HEK293T (cell line): Measurements from ENCODE around the gene ZFYVE26.
"Not testable (repeated sequence)": the region's sequence is repeated elsewhere in the genome, so short reads cannot be mapped to it uniquely, and the experiment has no call there.

Experiments
- CTCF ChIA-PET: fragments of 350-600 bp; formaldehyde crosslinking; extraction: SDS; loops from one replicate; lab custom pipeline; 2021; ENCODE audit warnings: antibody characterized with exemption, inconsistent platforms; lab: Yijun Ruan, JAX
- POLR2A ChIA-PET: fragments of 350-600 bp; formaldehyde crosslinking; extraction: SDS; loops from one replicate; lab custom pipeline; 2020; ENCODE audit warnings: antibody characterized with exemption, inconsistent platforms; lab: Yijun Ruan, JAX
- DNase-seq: peaks from one replicate; pipeline ENCODE4 v3.0.0; 2012; ENCODE audit warnings: mixed read lengths; ENCODE audit errors: extremely low spot score
- ARNT ChIP-seq: fragments of 450-650 bp; IDR thresholded peaks from 2 replicates; pipeline ENCODE4 v1.6.1; 2017; ENCODE audit warnings: mild to moderate bottlenecking
- BHLHE40 ChIP-seq: fragments of 450-650 bp; IDR thresholded peaks from 2 replicates; pipeline ENCODE4 v1.6.1; 2016; ENCODE audit warnings: mild to moderate bottlenecking, moderate library complexity, borderline replicate concordance
- CTBP1 ChIP-seq: fragments of 450-650 bp; IDR thresholded peaks from 2 replicates; pipeline ENCODE4 v1.6.1; 2016; ENCODE audit warnings: borderline replicate concordance
- ELF4 ChIP-seq: fragments of 450-650 bp; IDR thresholded peaks from 2 replicates; pipeline ENCODE4 v1.6.1; 2017; ENCODE audit warnings: antibody characterized with exemption
- FOXA1 ChIP-seq: fragments of 450-650 bp; IDR thresholded peaks from 2 replicates; pipeline ENCODE4 v1.6.1; 2016; ENCODE audit warnings: mild to moderate bottlenecking
- FOXK2 ChIP-seq: fragments of 450-650 bp; IDR thresholded peaks from 2 replicates; pipeline ENCODE4 v1.6.1; 2016; ENCODE audit warnings: mild to moderate bottlenecking
- FOXM1 ChIP-seq: fragments of 450-650 bp; IDR thresholded peaks from 2 replicates; pipeline ENCODE4 v1.6.1; 2017; ENCODE audit warnings: mild to moderate bottlenecking, borderline replicate concordance
- HDGF ChIP-seq: fragments of 450-650 bp; IDR thresholded peaks from 2 replicates; pipeline ENCODE4 v1.6.1; 2017; ENCODE audit warnings: antibody characterized with exemption, borderline replicate concordance
- L3MBTL2 ChIP-seq: fragments of 450-650 bp; conservative IDR thresholded peaks from 2 replicates; pipeline ENCODE4 v1.6.1; 2016; ENCODE audit warnings: mild to moderate bottlenecking
- LEF1 ChIP-seq: fragments of 450-650 bp; IDR thresholded peaks from 2 replicates; pipeline ENCODE4 v1.6.1; 2017; ENCODE audit warnings: mild to moderate bottlenecking, borderline replicate concordance
- NFRKB ChIP-seq: fragments of 450-650 bp; IDR thresholded peaks from 2 replicates; pipeline ENCODE4 v1.6.1; 2016; ENCODE audit warnings: mild to moderate bottlenecking, moderate library complexity
- SP1 ChIP-seq: fragments of 450-650 bp; IDR thresholded peaks from 2 replicates; pipeline ENCODE4 v1.6.1; 2017
- SUZ12 ChIP-seq: fragments of 450-650 bp; IDR thresholded peaks from 2 replicates; pipeline ENCODE4 v1.6.1; 2016; ENCODE audit warnings: mild to moderate bottlenecking
- TARDBP ChIP-seq: fragments of 450-650 bp; IDR thresholded peaks from 2 replicates; pipeline ENCODE4 v1.6.1; 2016
- ZNF384 ChIP-seq: fragments of 450-650 bp; IDR thresholded peaks from 2 replicates; pipeline ENCODE4 v1.6.1; 2016
- TF ChIP-seq, protein P1 (sequence below): fragments of 450-650 bp; IDR thresholded peaks from 2 replicates; pipeline ENCODE4 v1.6.1; 2016

ZFYVE26 gene

DNA sequence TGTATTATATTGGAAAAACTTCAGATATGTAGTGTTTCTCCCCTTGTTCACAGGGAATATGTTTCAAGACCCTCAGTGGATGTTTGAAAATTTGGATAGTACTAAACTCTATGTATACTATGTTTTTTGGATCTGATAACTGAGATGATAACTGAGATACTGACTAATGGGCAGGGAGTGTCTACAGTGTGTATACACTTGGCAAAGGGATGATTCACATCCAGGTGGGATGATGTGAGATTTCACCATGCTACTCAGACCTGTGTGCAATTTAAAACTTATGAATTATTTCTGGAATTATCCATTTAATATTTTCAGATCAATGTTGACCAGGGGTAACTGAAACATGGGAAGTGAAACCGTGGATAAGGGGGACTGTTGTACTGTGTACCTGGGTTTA, 17.0 kb upstream of the ZFYVE26 start:
- ChIA-PET CTCF (interaction anchor here (0.7 kb wide), 1 partner anchor 1827 kb away, joined by 3 read pairs; no protein-coding TSS in a partner anchor), POLR2A (no interaction called here)
- no peak for DNase-seq
- TF ChIP-seq FOXM1 (no peak), FOXK2 (no peak), SP1 (no peak), FOXA1 (no peak), TARDBP (no peak), CTBP1 (no peak), ELF4 (no peak), ZNF384 (no peak), LEF1 (no peak), SUZ12 (no peak), L3MBTL2 (no peak), ARNT (no peak), BHLHE40 (no peak), HDGF (no peak), NFRKB (no peak)
- TF ChIP-seq, protein P1, sequence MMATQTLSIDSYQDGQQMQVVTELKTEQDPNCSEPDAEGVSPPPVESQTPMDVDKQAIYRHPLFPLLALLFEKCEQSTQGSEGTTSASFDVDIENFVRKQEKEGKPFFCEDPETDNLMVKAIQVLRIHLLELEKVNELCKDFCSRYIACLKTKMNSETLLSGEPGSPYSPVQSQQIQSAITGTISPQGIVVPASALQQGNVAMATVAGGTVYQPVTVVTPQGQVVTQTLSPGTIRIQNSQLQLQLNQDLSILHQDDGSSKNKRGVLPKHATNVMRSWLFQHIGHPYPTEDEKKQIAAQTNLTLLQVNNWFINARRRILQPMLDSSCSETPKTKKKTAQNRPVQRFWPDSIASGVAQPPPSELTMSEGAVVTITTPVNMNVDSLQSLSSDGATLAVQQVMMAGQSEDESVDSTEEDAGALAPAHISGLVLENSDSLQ: no peak

DNA sequence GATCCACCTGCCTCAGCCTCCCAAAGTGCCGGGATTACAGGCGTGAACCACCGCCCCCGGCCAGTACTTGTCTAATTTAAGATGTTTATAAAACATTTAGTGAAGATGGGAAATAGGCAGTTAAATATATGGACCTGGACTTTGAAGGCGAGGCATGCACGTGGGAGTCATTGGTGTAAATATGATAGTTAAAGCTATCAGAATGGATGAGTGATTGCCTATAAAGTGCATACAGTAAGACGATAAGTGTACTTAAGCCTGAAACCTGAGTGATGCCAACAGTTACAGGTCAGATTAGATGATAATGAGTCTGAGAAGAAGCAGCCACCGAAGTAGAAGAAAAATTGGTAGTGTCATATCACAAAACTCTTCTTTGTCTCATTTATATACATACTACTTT, 14.7 kb upstream of the ZFYVE26 start:
- CTCF ChIA-PET: no interaction called here
- POLR2A ChIA-PET: no interaction called here
- no peak for DNase-seq
- TF ChIP-seq HDGF: no peak
- TF ChIP-seq, protein P1: peak; percentile 69

DNA sequence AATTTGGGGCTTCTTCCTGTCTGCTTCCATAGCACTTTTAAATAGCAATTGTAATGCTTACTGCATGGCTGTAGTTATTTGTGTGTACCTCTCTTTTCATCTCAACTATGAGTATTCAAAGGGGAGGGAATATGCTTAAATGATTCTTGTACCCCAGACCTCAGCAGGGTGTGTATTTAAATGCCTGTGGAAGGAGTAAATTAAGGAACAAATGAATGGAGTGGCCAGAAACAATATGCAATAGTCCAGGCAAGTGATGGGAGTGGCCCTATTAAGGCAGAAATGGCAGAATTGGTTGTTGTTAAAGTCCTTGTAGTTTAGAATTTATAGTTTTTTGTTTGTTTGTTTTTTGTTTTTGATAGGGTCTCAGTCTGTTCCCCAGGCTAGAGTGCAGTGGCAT, 4.7 kb upstream of the ZFYVE26 start:
- TF ChIP-seq TARDBP (no peak), BHLHE40 (no peak), ARNT (no peak), ELF4 (no peak), FOXK2 (no peak), FOXA1 (no peak), LEF1 (no peak), SP1 (no peak), FOXM1 (no peak), L3MBTL2 (no peak), SUZ12 (no peak)
- TF ChIP-seq, protein P1: no peak
- CTCF ChIA-PET: no interaction called here
- DNase-seq: no peak
- POLR2A ChIA-PET: no interaction called here

DNA sequence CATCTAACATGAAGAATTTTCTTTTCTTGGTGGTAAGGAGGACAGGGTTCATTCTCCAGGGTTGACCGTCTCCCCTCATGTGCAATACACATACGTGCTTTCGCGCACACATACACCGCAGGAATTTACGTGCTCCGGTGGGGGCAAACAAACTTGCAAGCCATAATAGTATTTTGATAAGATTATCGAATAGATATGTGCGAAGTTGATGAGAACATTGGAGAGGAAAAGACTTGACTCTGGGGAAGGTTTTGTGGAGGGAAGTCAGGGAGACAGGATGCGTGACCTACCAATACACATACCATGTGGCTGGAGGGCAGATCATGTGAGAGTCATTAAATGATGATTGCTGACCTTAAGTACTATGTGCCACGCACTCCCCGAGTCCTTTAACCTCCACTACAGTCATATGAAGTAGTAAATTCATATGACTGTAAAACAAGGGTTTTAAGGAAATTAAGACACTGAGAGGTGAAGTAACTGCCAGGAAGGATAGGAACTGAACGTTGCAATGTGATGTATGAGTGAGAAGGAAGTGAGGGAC, 4.1 kb upstream of the ZFYVE26 start:
- DNase-seq: peak; percentile 37
- ChIA-PET CTCF (no interaction called here), POLR2A (no interaction called here)
- TF ChIP-seq FOXA1 (no peak), CTBP1 (peak; percentile 11; the same call in 1 of the 2 replicates), ARNT (peak; percentile 78), SUZ12 (no peak), L3MBTL2 (peak; percentile 71), HDGF (no peak)
- TF ChIP-seq, protein P1: peak; percentile 12; the same call in 1 of the 2 replicates

DNA sequence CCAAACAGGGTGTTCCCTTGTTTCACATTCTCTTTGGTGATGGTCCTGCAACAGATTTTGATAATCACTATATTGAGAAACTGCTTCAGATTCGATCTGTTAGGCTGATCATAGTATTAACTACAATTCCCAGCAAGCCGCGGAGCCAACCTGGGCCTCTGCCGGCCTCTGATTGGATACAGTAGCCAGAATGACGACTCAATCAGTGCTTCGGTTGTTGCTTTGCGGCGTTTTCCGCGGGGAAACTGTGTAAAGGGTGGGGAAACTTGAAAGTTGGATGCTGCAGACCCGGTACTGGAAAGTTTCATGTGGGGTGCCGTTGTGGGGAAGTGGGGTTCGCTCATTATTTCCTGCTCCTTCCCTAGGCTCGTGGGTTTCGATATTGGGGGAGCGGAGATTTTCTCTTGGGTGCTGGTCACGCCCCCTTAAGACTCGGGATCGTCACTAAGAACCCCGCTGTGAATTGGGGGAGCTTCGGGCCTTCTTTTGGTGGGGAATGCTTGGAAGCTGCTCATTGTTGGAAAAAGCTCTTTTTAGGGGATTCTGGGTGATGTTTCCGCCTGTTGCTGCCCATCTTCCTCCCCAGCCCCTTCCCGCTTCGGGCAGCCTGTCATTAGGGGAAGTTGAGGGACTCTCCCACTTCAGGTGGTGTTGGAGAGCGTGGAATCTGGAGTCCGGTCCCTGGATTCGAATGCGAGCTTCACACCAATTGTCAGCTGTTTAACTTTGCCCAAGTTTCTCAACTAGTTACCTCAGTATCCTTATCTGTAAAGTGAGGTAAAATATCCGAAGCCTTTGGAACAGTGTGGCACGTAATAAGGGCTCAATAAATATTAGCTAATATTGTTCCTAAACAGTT, 3.4 kb upstream of the ZFYVE26 start, which contains the start of gene RAD51B:
Gene RAD51B, plus strand, starts transcription at position 217 of the 859 bp plus-strand sequence.
- CTCF ChIA-PET: no interaction called here
- DNase-seq: peak; percentile 85
- POLR2A ChIA-PET: no interaction called here
- no peak for TF ChIP-seq SUZ12
- TF ChIP-seq, protein P1: no peak
- peak; percentile 35 for TF ChIP-seq ELF4
- no peak for TF ChIP-seq BHLHE40
- no peak for TF ChIP-seq NFRKB
- TF ChIP-seq TARDBP: no peak
- peak; percentile 66 for TF ChIP-seq L3MBTL2
- TF ChIP-seq ZNF384: peak; percentile 87; the same call in 1 of the 2 replicates
- TF ChIP-seq LEF1: no peak
- TF ChIP-seq CTBP1: no peak
- no peak for TF ChIP-seq ARNT
- no peak for TF ChIP-seq FOXM1
- TF ChIP-seq FOXK2: no peak
- TF ChIP-seq FOXA1: no peak
- TF ChIP-seq SP1: no peak
- TF ChIP-seq HDGF: no peak

DNA sequence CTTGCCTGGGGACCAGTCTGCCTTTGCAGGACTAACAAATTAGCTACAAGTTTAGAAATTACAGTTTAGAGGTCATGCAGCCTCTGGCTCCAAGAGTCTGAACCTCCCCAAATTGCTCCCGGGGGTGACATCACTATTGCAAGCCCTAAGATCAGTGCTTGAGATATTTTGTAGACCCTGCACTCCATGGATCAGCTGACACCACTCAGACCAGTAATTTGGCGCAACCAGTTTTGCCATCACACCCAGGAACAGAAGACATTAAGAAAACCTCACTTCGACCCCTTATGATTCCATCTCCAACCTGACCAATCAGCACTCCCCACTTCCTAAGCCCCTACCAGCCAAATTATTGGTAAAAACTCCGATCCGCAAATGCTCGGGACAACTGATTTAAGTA, 2.1 kb upstream of the ZFYVE26 start:
- CTCF ChIA-PET, DNase-seq: not testable (repeated sequence)
- POLR2A ChIA-PET: interaction anchor here (0.8 to 2.0 kb wide), 3 partner anchors 8 to 25 kb away, joined by 3 to 6 read pairs (median 5); no protein-coding TSS in a partner anchor
